Fibroblast of lung (primary cell): ENCODE measurements around the gene BTAF1. TPM values are rescaled to one million over a fixed set of nuclear protein-coding genes. Genes with fewer than 3 reads are reported as not detected.

ENCODE experiments used
- DNase-seq, 2 donors: peaks; one replicate each; pipeline versions ENCODE4 v3.0.0 to v3.0.0-alpha.2; 2010; ENCODE audit warnings: low read depth in 2 of 2
- H2AFZ ChIP-seq: 2 replicates; pipeline ENCODE4 v1.5.1; 2012; ENCODE audit warnings: low read length, control low read depth, inconsistent platforms
- H3K27ac ChIP-seq: 2 replicates; pipeline ENCODE4 v1.5.1; 2011; ENCODE audit warnings: low read length, control low read depth; ENCODE audit not compliant: insufficient read depth
- H3K27me3 ChIP-seq: 2 replicates; pipeline ENCODE4 v1.5.1; 2011; ENCODE audit warnings: mild to moderate bottlenecking, low read length; ENCODE audit not compliant: control insufficient read depth, insufficient read depth
- H3K36me3 ChIP-seq: 2 replicates; pipeline ENCODE4 v1.5.1; 2011; ENCODE audit warnings: low read length; ENCODE audit not compliant: control insufficient read depth, insufficient read depth
- H3K4me1 ChIP-seq: 2 replicates; pipeline ENCODE4 v1.5.1; 2011; ENCODE audit warnings: low read length; ENCODE audit not compliant: control insufficient read depth, insufficient read depth; ENCODE audit errors: extremely low read depth
- H3K4me2 ChIP-seq: 2 replicates; pipeline ENCODE4 v1.5.1; 2011; ENCODE audit warnings: low read length, control low read depth; ENCODE audit not compliant: insufficient read depth; ENCODE audit errors: extremely low read depth
- H3K4me3 ChIP-seq, 4 experiments: fragments of 200-600 bp in 1 of 4; sonication (generic) in 1 of 4; replicated peaks in 1 of 4; 2 replicates each; pipeline ENCODE4 v1.5.1; 2011 to 2016; ENCODE audit warnings: low read length in 4 of 4, low read depth in 3 of 4, mild to moderate bottlenecking in 3 of 4, control low read depth in 2 of 4, inconsistent platforms in 1 of 4, mixed read lengths in 1 of 4; ENCODE audit not compliant: insufficient read depth in 1 of 4; ENCODE audit errors: control extremely low read depth in 1 of 4
- H3K79me2 ChIP-seq: 2 replicates; pipeline ENCODE4 v1.5.1; 2012; ENCODE audit warnings: mild to moderate bottlenecking, low read length, inconsistent platforms; ENCODE audit not compliant: control insufficient read depth, insufficient read depth
- H3K9ac ChIP-seq: 2 replicates; pipeline ENCODE4 v1.5.1; 2011; ENCODE audit warnings: mild to moderate bottlenecking, low read length, control low read depth; ENCODE audit not compliant: insufficient read depth
- H3K9me3 ChIP-seq: 2 replicates; pipeline ENCODE4 v1.5.1; 2012; ENCODE audit warnings: low read depth, low read length; ENCODE audit not compliant: control insufficient read depth, insufficient read depth
- H4K20me1 ChIP-seq: 2 replicates; pipeline ENCODE4 v1.5.1; 2011; ENCODE audit warnings: low read length; ENCODE audit not compliant: control insufficient read depth, insufficient read depth; ENCODE audit errors: extremely low read depth
- CTCF ChIP-seq, 2 donors: IDR thresholded peaks in 1 of 2; conservative IDR thresholded peaks in 1 of 2; 1 replicate in 1 of 2; 2 replicates in 1 of 2; pipeline ENCODE4 v1.5.1; 2011 to 2012; ENCODE audit warnings: low read length in 2 of 2, control low read depth in 1 of 2, inconsistent platforms in 1 of 2, low read depth in 1 of 2, mild to moderate bottlenecking in 1 of 2
- EZH2 ChIP-seq: IDR thresholded peaks from 2 replicates; pipeline ENCODE4 v1.5.1; 2012; ENCODE audit warnings: low read length, control low read depth, mild to moderate bottlenecking; ENCODE audit errors: missing control alignments
- polyA plus RNA-seq, 2 donors: library from polyadenylated mRNA; depleted of rRNA in 1 of 2; stranded (reverse) in 1 of 2; unstranded in 1 of 2; fragments of >200 nt; gene quantifications; 2 replicates each; pipeline ENCODE4 v1.2.1, GENCODE V29; 2011 to 2012; ENCODE audit warnings: missing spikeins in 1 of 2
- total RNA-seq: library from RNA; depleted of rRNA; stranded (reverse); fragments of >200 nt; gene quantifications from 2 replicates; pipeline ENCODE4 v1.2.1, GENCODE V29; 2014

Gene BTAF1
- total and polyA plus RNA-seq, 2 donors (not counting 1 experiment from before 2014, with no cell fraction given), result 27.4 to 39.8 TPM

- H3K9ac ChIP-seq, result no peak overlapping the region
- H3K4me3 ChIP-seq, result no peak overlapping the region
- H3K79me2 ChIP-seq, result peaks cover 62% of the 10 kb centered on the region
- H2AFZ ChIP-seq, result no peak overlapping the region
- H3K27ac ChIP-seq, result no peak overlapping the region
- H3K4me1 ChIP-seq, result peaks cover 3% of the 10 kb centered on the region
- H3K27me3 ChIP-seq, result no peaks in the 10 kb centered on the region
- H3K9me3 ChIP-seq, result no peaks in the 10 kb centered on the region
- peaks cover 2% of the 10 kb centered on the region for H3K36me3 ChIP-seq
- TF ChIP-seq CTCF (conservative IDR thresholded peaks at IDR 0.05 in 1 of 2, IDR thresholded peaks at IDR 0.05 in 1 of 2; ENCODE audit: low read depth in 1 of 2, low read length in 2 of 2) (no peak), EZH2 (no peak)
- no peak overlapping the region for H3K4me2 ChIP-seq
- H4K20me1 ChIP-seq, result no peaks in the 10 kb centered on the region
- DNase-seq, result no peak
Measured at GRCh38 chr10:91931526-91932190, 8.1 kb downstream of the BTAF1 start.

- Histone ChIP-seq H3K4me3 (no peak overlapping the region), H3K27me3 (no peaks in the 10 kb centered on the region), H4K20me1 (no peaks in the 10 kb centered on the region), H3K27ac (no peak overlapping the region), H3K79me2 (peaks cover 54% of the 10 kb centered on the region), H3K4me1 (peaks cover 3% of the 10 kb centered on the region), H3K36me3 (peaks cover 2% of the 10 kb centered on the region), H3K9me3 (no peaks in the 10 kb centered on the region), H3K9ac (no peak overlapping the region), H2AFZ (no peak overlapping the region), H3K4me2 (no peak overlapping the region)
- no peak for TF ChIP-seq EZH2
- TF ChIP-seq CTCF (conservative IDR thresholded peaks at IDR 0.05 in 1 of 2, IDR thresholded peaks at IDR 0.05 in 1 of 2; ENCODE audit: low read depth in 1 of 2, low read length in 2 of 2), result no peak
- DNase-seq, result no peak
Measured at GRCh38 chr10:91932737-91933136, 9.2 kb downstream of the BTAF1 start.

- Histone ChIP-seq H4K20me1 (no peaks in the 10 kb centered on the region), H3K9me3 (no peaks in the 10 kb centered on the region), H3K27me3 (no peaks in the 10 kb centered on the region), H3K4me1 (no peaks in the 10 kb centered on the region), H3K4me2 (no peak overlapping the region), H2AFZ (no peak overlapping the region), H3K9ac (no peak overlapping the region), H3K4me3 (no peak overlapping the region), H3K27ac (no peak overlapping the region), H3K79me2 (peaks cover 42% of the 10 kb centered on the region), H3K36me3 (peaks cover 2% of the 10 kb centered on the region)
- DNase-seq, result no peak
- TF ChIP-seq CTCF (conservative IDR thresholded peaks at IDR 0.05 in 1 of 2, IDR thresholded peaks at IDR 0.05 in 1 of 2; ENCODE audit: low read depth in 1 of 2, low read length in 2 of 2), result no peak
- TF ChIP-seq EZH2, result no peak
Measured at GRCh38 chr10:91935886-91936285, 12.3 kb downstream of the BTAF1 start.
